Ecto neural progenitor cell (in vitro differentiated cells): Measurements from ENCODE around the gene AP3D1.
A peak's percentile ranks its signal among the peaks of the same experiment; 100 is the strongest.
"Not testable (repeated sequence)": the region's sequence is repeated elsewhere in the genome, so short reads cannot be mapped to it uniquely, and the experiment has no call there.

Experiments used
- DNase-seq: peaks from one replicate; pipeline ENCODE4 v3.0.0-alpha.2; 2018; ENCODE audit warnings: low spot score

Gene AP3D1

DNA sequence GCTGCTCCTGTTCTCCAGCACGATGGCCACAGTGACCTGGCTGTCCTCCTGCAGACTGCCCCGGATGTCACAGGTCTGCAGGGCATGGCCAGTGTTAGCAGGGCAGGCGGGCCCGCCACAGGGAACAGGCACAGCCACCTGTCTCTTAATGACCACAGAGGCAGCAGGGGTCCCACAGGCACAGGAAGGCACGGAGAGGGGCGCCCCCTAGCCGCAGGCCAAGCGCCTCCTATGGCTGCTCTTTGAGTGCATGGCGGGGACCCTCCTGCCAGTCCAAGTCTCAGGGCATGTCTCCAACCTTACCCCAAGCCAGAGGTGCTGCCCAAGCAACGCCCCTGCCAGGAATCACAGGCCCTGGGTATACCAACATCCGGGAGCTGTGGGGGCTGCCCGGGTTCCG is 40.5 kb downstream of the AP3D1 start:
- DNase-seq: no peak

DNA sequence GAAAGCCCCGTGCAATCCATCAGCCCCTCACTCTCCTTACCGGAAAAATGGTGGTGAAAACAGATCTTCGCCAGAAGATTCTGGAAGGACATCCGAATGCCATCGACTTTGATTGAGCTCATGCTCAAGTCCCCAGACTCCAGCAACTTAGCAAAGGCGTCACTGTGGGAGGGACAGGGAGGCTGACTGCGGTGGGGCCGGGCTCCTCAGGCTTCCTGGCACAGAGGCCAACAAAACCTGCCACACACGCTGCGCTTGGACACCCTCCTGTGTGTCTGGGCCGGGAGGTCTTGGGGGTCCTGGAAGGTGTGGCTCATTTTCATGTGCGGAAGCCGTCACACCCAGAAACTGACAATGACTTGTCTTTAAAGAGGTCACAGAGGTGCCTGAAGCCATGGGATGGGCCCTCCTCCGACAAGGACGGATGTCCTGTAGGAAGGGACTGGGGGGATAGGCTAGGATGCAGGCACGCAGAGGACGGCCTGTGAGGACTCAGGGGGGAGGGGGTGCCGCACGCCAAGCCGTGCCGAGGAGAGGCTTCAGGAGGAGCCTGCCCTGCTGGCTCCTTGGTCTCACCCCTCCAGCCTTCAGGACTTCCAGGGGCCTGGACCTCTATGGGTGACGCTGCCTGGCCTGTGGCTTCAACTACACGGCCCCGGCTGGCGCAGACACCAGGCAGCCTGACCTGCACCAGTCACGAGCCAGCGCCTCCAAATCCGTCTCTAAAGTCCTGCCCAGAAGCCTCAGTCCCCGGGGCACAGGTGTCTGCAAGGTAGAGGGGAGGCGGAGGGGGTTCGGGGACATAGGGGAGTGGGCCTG is 42.1 kb downstream of the AP3D1 start:
- DNase-seq: no peak

- DNase-seq: no peak
These were observed 42.9 kb downstream of the AP3D1 start for GRCh38 chr19:2108251-2109016.

DNA sequence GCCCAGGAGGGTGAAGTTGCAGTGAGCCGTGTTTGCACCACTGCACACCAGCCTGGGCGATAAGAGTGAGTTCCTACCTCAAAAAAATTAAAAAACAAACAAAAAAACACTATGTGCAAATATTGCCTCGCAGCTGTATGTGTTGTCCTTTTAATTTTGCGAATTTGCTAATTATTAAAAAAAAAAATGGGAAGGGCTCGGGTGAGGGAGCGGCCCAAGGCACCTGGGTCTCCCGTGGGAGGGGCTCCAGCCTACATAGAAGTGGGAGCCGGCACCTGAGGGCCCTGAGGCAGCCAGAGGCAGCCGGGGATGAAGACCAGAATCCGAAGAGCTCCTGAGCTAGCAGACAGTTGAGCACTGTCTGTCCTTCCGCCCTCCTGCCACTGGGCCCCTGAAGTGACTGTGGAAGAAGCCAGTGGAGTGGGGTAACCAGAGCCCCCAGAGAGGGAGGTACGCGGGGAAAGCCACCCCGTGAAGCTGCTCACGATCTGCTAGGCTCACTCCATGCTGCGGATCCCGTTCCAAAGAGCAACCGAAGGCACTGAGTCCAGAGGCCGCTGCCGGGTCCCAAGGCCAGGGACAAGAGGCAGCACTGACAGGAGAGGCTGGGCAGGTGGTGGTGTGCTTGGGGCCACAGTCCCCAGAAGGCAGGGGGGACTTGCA is 48.2 kb downstream of the AP3D1 start:
- no peak for DNase-seq

DNA sequence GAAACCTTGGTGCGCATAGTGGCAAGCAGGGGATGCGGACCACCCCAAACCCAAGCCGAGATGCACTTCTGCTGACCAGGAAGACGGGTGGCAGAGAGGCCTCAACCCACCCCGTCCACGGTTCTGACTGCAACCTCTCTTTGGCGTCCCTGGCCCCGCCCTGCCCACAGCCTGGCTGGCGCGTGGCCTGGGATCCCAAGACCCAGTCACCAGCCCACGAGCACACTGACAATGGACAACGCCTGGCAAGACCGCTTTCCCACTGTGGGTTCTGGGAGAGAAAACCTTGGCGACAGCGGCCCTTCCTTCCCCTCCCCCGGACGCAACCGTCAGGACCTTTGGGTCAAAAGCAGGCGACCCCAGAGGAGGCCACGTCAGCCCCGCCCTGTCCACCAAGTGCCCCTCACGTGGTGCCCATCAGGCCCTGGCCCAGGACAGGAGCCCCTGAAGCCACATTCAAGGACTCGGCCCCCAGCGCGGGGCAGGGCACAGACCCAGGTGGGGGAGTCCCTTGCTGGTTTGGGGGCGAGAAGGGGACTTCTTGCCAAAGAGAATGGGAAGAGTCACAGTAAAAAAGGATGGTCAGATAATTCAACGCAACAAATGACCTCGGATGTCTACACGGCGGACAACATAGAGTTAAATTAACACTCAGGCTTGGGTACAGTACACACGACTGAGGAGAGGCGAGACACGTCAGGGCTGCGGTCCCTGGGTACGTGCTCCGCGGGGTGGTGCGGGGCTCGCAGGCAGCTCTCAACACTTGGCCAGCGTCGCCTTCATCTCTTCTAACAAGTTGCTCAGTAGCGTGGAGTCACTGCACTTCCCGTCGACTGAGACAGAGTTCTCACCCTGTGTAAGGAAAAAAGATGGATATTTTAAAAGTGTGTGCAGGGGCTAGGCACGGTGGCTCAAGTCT is 49.7 kb downstream of the AP3D1 start:
- DNase-seq: no peak

GRCh38 chr19:2100719-2101061 is 50.7 kb downstream of the AP3D1 start:
- no peak for DNase-seq

GRCh38 chr19:2099937-2100718 is 51.2 kb downstream of the AP3D1 start:
- no peak for DNase-seq

- no peak for DNase-seq
These were observed 52.3 kb downstream of the AP3D1 start for GRCh38 chr19:2099054-2099501.

DNA sequence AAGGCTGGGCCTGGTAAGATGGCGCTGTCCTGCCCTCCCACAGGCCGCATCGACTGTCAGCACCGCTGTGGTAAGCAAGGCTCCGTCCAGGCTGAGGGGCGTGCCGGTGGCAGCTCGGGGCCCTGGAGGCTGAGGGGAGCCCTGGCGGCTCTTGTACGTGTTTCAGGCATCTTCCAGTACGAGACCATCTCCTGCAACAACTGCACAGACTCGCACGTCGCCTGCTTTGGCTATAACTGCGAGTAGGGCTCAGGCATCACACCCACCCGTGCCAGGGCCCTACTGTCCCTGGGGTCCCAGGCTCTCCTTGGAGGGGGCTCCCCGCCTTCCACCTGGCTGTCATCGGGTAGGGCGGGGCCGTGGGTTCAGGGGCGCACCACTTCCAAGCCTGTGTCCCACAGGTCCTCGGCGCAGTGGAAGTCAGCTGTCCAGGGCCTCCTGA is 53.5 kb downstream of the AP3D1 start:
- DNase-seq: no peak

DNA sequence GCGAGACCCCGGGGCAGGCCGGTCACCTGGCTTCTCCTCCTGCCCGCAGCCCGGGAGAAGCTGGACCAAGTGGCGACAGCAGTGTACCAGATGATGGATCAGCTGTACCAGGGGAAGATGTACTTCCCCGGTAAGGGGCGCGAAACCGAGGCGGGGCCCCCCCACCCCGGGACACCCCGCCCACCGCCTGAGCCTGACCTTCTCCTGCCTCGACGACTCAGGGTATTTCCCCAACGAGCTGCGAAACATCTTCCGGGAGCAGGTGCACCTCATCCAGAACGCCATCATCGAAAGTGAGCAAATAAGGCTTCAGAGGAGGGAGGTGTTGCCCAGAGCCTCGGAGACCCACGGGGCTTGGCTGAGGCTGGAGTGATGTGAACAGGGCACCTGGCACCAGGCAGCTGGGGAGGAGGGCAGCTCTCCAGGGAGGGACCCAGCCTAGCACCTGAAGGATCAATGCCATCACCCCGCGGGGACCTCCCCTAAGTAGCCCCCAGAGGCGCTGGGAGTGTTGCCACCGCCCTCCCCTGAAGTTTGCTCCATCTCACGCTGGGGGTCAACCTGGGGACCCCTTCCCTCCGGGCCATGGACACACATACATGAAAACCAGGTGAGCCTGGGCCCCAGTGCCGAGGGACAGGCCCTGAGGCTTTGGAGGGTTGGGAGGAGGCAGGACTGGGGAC is 54.0 kb downstream of the AP3D1 start:
- no peak for DNase-seq

DNA sequence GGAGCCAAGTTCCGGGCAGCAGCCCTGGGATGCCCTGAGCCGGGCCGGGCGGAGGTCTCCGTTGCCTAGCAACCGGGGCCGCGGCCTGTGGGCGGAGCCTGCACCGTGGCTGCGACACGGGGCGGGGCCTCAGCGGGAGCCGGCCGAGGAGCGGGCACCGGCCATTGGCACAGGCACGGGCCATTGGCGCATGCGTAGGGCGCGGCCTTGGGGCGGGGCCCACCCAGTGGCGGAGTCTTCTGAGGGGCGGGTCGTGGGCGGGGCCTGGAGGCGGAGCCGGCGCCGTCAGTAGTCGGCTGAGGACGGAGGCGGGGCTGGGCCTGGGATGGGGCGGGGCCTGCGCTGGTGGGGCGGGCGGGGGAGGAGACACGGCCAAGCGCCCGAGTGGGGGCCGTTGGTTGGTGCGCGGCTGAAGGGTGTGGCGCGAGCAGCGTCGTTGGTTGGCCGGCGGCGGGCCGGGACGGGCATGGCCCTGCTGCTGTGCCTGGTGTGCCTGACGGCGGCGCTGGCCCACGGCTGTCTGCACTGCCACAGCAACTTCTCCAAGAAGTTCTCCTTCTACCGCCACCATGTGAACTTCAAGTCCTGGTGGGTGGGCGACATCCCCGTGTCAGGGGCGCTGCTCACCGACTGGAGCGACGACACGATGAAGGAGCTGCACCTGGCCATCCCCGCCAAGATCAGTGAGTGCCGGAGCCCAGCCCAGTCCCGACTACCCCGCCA is 54.7 kb downstream of the AP3D1 start, which contains the start of gene IZUMO4:
IZUMO4 (plus strand) TSS at position 436 of the 723 bp plus-strand sequence; CDS start at position 467, 31 bp downstream.
- DNase-seq: peak; percentile 100

GRCh38 chr19:2096034-2096479 is 55.3 kb downstream of the AP3D1 start, which contains the start of gene MOB3A:
Gene MOB3A, minus strand, starts transcription at chr19:2096326. Its CDS starts 17,766 bp downstream, at chr19:2078560.
- DNase-seq: no peak

GRCh38 chr19:2091926-2092525 is 59.3 kb downstream of the AP3D1 start:
- DNase-seq: not testable (repeated sequence)

DNA sequence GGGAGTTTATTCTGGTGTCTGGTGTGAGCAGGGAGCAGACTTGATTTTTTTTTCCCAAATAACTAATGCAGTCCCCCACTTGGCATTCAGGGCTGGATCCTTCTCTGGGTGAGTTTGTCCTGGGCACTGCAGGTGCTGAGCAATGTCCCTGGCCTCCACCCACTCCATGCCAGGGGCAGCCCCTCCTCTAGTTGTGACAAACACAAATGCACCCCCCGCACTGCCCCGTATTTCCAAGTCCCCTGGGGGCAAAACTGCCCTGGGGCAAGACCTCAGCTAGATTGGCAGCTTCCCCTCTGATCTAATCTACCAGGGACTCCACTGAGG is 61.7 kb downstream of the AP3D1 start:
- no peak for DNase-seq

DNA sequence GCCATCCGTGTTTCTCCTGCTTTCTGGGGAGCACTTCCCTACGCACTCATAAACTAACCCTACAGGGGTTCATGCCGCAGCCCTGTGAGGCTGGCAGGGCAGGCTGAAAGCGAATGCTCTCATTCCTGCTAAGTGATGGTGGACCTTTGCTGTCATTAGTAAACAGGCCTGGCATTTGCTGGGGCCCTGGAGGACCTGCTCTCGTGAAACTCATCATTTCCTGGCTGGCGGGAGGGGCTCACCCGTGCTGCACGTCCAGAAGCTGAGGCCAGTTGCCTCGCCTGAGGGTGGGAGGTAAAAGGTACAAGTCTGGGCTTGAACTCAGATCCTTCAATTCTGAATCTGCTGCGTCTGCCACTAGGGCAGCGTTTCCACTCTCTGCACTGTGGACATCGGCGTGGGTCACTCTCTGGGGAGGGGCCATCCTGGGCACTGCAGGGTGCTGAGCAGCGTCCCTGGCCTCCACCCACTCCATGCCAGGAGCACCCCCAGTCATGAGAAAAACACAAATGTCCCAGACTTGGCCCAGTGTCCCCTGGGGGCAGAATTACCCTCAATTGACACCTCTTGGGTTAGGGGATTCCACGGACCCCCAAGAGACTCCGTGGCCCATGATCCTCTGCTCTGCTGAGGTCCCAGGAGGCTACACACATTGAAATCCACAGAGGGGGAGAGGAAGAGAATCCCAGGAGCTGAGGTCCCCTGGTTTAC is 62.2 kb downstream of the AP3D1 start:
- DNase-seq: no peak

DNA sequence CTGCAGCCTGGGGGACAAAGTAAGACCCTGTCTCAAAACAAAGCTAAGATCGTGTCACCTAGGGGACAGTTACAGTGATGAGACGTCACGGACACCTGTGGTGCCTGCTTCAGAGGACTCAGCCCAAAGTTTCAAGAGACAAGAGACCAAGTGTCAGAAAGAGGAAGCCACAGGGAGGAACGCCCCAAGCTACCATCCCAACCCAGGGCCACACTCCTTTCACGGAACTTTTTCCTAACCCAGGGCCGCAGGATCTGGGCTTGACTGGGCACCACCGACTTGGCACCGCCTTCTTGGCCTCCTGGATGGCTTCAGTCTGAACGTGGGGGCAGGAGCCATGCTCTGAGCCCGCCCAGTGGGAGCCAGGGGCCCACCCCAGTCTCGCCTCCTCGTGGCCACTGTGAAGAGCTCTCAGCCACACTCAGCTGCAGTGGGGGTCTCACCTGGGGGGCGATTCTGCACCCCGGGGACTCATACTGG is 63.7 kb downstream of the AP3D1 start:
- no peak for DNase-seq

DNA sequence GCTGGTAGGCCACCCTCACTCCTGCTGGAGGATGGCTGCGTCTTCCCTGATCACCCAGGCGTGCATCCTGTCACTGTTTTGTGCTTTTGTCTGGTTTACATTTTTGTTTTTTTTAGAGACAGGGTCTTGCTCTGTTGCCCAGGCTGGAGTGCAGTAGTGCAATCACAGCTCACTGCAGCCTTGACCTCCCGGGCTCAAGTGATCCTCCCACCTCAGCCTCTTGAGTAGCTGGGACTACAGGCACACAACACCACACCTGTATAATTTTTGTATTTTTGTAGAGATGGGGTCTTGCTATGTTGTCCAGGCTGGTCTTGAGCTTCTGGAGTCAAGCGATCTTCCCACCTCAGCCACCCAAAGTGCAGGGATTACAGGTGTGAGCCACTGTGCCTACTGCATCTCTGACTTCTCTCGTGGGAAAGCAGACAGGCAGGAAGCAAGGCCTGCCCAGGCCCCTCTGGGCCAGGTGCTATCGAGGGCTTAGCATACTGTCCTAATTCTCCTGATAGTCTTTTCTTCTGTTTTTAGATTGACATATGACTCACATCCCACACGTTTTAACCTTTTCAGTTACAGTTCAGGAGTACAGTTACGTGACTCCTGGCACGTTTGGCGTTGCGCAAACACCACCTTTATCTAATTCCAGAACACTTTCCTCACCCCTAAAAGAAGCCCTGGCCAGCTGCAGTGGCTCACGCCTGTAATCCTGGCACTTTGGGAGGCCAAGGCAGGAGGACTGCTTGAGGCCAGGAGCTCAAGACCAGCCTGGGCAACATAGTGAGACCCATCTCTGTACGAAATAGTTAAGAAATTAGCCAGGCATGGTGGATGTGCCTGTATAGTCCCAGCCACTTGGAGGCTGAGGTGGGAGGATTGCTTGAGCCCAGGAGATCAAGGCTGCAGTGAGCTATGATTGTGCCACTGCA is 64.4 kb downstream of the AP3D1 start:
- DNase-seq: not testable (repeated sequence)
